NT2/D1 (cell line): ENCODE results near the gene RGS9.
A peak's percentile ranks its signal among the peaks of the same experiment; 100 is the strongest.

Experiments used
- DNase-seq: peaks from one replicate; pipeline ENCODE4 v3.0.0-alpha.2; 2011; ENCODE audit warnings: low read depth, low spot score
- H3K27me3 ChIP-seq: 2 replicates; pipeline ENCODE4 v1.6.0; 2011; ENCODE audit warnings: mild to moderate bottlenecking; ENCODE audit not compliant: insufficient read length, insufficient read depth
- H3K36me3 ChIP-seq: 2 replicates; pipeline ENCODE4 v1.6.1; 2011; ENCODE audit warnings: mild to moderate bottlenecking, low read length, mixed read lengths; ENCODE audit not compliant: insufficient read depth, insufficient read length
- H3K4me1 ChIP-seq: 2 replicates; pipeline ENCODE4 v1.5.1; 2011; ENCODE audit not compliant: insufficient read depth, insufficient read length
- H3K4me3 ChIP-seq: 2 replicates; pipeline ENCODE4 v1.5.1; 2011; ENCODE audit warnings: low read depth; ENCODE audit not compliant: insufficient read length
- H3K9ac ChIP-seq: 2 replicates; pipeline ENCODE4 v1.6.0; 2011; ENCODE audit warnings: low read depth; ENCODE audit not compliant: insufficient read length
- H3K9me3 ChIP-seq: 2 replicates; pipeline ENCODE4 v1.5.1; 2011; ENCODE audit warnings: mild to moderate bottlenecking, low read length; ENCODE audit not compliant: insufficient read depth
- SUZ12 ChIP-seq: IDR thresholded peaks from 2 replicates; pipeline ENCODE4 v1.6.1; 2011; ENCODE audit not compliant: insufficient read length, insufficient read depth; ENCODE audit errors: extremely low read depth
- YY1 ChIP-seq: IDR thresholded peaks from 2 replicates; pipeline ENCODE4 v1.6.1; 2011; ENCODE audit not compliant: insufficient read length, insufficient read depth
- ZNF274 ChIP-seq: IDR thresholded peaks from 2 replicates; pipeline ENCODE4 v1.6.1; 2011; ENCODE audit warnings: mild to moderate bottlenecking, low read depth, low read length

Gene RGS9

GRCh38 chr17:65097110-65097509 lies 40.1 kb upstream of the RGS9 start:
- H3K36me3 ChIP-seq: no peaks in the 10 kb centered on the region
- H3K9ac ChIP-seq: no peak overlapping the region
- no peak for TF ChIP-seq YY1
- no peak for TF ChIP-seq SUZ12
- TF ChIP-seq ZNF274: no peak
- no peaks in the 10 kb centered on the region for H3K9me3 ChIP-seq
- H3K27me3 ChIP-seq: peaks cover 4% of the 10 kb centered on the region
- no peak overlapping the region for H3K4me3 ChIP-seq
- DNase-seq: no peak
- H3K4me1 ChIP-seq: peaks cover 3% of the 10 kb centered on the region

GRCh38 chr17:65099475-65099874 lies 37.7 kb upstream of the RGS9 start:
- Histone ChIP-seq H3K4me3 (no peak overlapping the region), H3K9me3 (no peaks in the 10 kb centered on the region), H3K36me3 (peaks cover 3% of the 10 kb centered on the region), H3K9ac (no peak overlapping the region), H3K27me3 (peaks cover 4% of the 10 kb centered on the region), H3K4me1 (peaks cover 3% of the 10 kb centered on the region)
- DNase-seq: no peak
- TF ChIP-seq SUZ12 (no peak), YY1 (no peak), ZNF274 (no peak)

- Histone ChIP-seq H3K4me3 (peak overlapping the region; percentile 22), H3K36me3 (peaks cover 3% of the 10 kb centered on the region), H3K4me1 (peaks cover 3% of the 10 kb centered on the region), H3K9me3 (no peaks in the 10 kb centered on the region), H3K27me3 (peaks cover 4% of the 10 kb centered on the region), H3K9ac (peak overlapping the region; percentile 52)
- DNase-seq: no peak
- TF ChIP-seq ZNF274: no peak
- no peak for TF ChIP-seq SUZ12
- no peak for TF ChIP-seq YY1
These were observed 37.2 kb upstream of the RGS9 start for GRCh38 chr17:65099941-65100315.

GRCh38 chr17:65100316-65101140 lies 36.6 kb upstream of the RGS9 start:
- DNase-seq: peak; percentile 43
- Histone ChIP-seq H3K36me3 (peaks cover 4% of the 10 kb centered on the region), H3K27me3 (peaks cover 4% of the 10 kb centered on the region), H3K4me3 (peak overlapping the region; percentile 65), H3K9ac (peak overlapping the region; percentile 82), H3K9me3 (no peaks in the 10 kb centered on the region), H3K4me1 (peaks cover 3% of the 10 kb centered on the region)
- TF ChIP-seq YY1: no peak
- no peak for TF ChIP-seq ZNF274
- TF ChIP-seq SUZ12: no peak

- no peak for TF ChIP-seq SUZ12
- TF ChIP-seq YY1: no peak
- no peak for TF ChIP-seq ZNF274
- peaks cover 8% of the 10 kb centered on the region for H3K36me3 ChIP-seq
- peaks cover 4% of the 10 kb centered on the region for H3K27me3 ChIP-seq
- DNase-seq: no peak
- H3K4me3 ChIP-seq: peak overlapping the region; percentile 65
- peak overlapping the region; percentile 82 for H3K9ac ChIP-seq
- H3K4me1 ChIP-seq: peaks cover 3% of the 10 kb centered on the region
- H3K9me3 ChIP-seq: no peaks in the 10 kb centered on the region
These were observed 35.8 kb upstream of the RGS9 start for GRCh38 chr17:65101371-65101770.

- H3K36me3 ChIP-seq: peaks cover 8% of the 10 kb centered on the region
- TF ChIP-seq SUZ12 (no peak), YY1 (no peak), ZNF274 (no peak)
- H3K4me1 ChIP-seq: peaks cover 3% of the 10 kb centered on the region
- DNase-seq: no peak
- H3K4me3 ChIP-seq: no peak overlapping the region
- peaks cover 4% of the 10 kb centered on the region for H3K27me3 ChIP-seq
- H3K9ac ChIP-seq: no peak overlapping the region
- no peaks in the 10 kb centered on the region for H3K9me3 ChIP-seq
These were observed 34.9 kb upstream of the RGS9 start for GRCh38 chr17:65102235-65102634.

DNA sequence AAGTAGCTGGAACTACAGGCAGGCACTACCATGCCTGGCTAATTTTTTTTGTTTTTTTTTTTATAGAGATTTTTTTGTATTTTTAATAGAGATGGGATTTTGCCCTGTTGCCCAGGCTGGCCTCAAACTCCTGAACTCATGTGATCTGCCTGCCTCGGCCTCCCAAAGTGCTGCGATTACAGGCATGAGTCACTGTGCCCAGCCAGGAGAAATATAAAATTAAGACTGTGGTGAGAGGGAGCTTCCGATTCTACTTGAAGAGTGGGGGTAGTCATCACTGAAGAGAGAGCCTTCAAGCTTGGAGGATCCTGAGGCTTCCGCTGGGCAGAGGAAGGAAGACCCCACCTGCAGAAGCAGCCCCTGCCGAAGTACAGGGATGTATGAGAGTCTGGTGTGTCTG lies 34.4 kb upstream of the RGS9 start:
- H3K9ac ChIP-seq: no peak overlapping the region
- DNase-seq: no peak
- H3K36me3 ChIP-seq: peaks cover 8% of the 10 kb centered on the region
- H3K9me3 ChIP-seq: no peaks in the 10 kb centered on the region
- TF ChIP-seq ZNF274 (no peak), YY1 (no peak), SUZ12 (no peak)
- H3K4me1 ChIP-seq: peaks cover 3% of the 10 kb centered on the region
- H3K4me3 ChIP-seq: no peak overlapping the region
- H3K27me3 ChIP-seq: peaks cover 4% of the 10 kb centered on the region
